GM21526 (cell line): ENCODE results near the gene IL18RAP.
A peak's percentile ranks its signal among the peaks of the same experiment; 100 is the strongest.

Source experiments
- ATAC-seq: cut with Tn5 transposase; IDR thresholded peaks from one replicate; pipeline ENCODE4 v1.9.1; 2021; ENCODE audit warnings: moderate library complexity; ENCODE audit not compliant: unreplicated experiment, low FRiP score

Gene IL18RAP

GRCh38 chr2:102422910-102423309 lies at the start of gene IL18RAP:
Gene IL18RAP (plus strand): TSS chr2:102423160. CDS start chr2:102423278, 118 bp downstream.
- no peak for ATAC-seq

GRCh38 chr2:102376052-102376591 lies 46.8 kb upstream of the IL18RAP start:
- no peak for ATAC-seq

GRCh38 chr2:102383722-102384121 lies 39.2 kb upstream of the IL18RAP start:
- ATAC-seq, result no peak

GRCh38 chr2:102385522-102385921 lies 37.4 kb upstream of the IL18RAP start:
- ATAC-seq, result no peak

GRCh38 chr2:102386004-102386403 lies 37.0 kb upstream of the IL18RAP start:
- ATAC-seq, result no peak

GRCh38 chr2:102386867-102387541 lies 36.0 kb upstream of the IL18RAP start:
- no peak for ATAC-seq

- ATAC-seq, result no peak
These were observed 35.0 kb upstream of the IL18RAP start for GRCh38 chr2:102387763-102388546.

- ATAC-seq, result no peak
These were observed 31.4 kb upstream of the IL18RAP start for GRCh38 chr2:102391565-102391964.

- no peak for ATAC-seq
These were observed 30.9 kb upstream of the IL18RAP start for GRCh38 chr2:102392096-102392495.

GRCh38 chr2:102392942-102393341 lies 30.0 kb upstream of the IL18RAP start:
- no peak for ATAC-seq

GRCh38 chr2:102396012-102396411 lies 26.9 kb upstream of the IL18RAP start:
- ATAC-seq, result no peak

- ATAC-seq, result no peak
These were observed 25.8 kb upstream of the IL18RAP start for GRCh38 chr2:102397209-102397608.

GRCh38 chr2:102399499-102400141 lies 23.3 kb upstream of the IL18RAP start:
- ATAC-seq, result no peak

- ATAC-seq, result no peak
These were observed 21.5 kb upstream of the IL18RAP start for GRCh38 chr2:102401456-102401855.

- no peak for ATAC-seq
These were observed 21.1 kb upstream of the IL18RAP start for GRCh38 chr2:102401865-102402264.

GRCh38 chr2:102410952-102411351 lies 12.0 kb upstream of the IL18RAP start:
- ATAC-seq, result no peak

GRCh38 chr2:102412199-102412598 lies 10.8 kb upstream of the IL18RAP start:
- ATAC-seq, result no peak

- ATAC-seq, result peak; percentile 59
These were observed 5.0 kb upstream of the IL18RAP start for GRCh38 chr2:102417946-102418345.

- ATAC-seq, result no peak
These were observed 4.5 kb upstream of the IL18RAP start for GRCh38 chr2:102418421-102418961.

- no peak for ATAC-seq
These were observed 2.7 kb upstream of the IL18RAP start for GRCh38 chr2:102420290-102420689.
